Parathyroid adenoma (tissue), 2 donors: ENCODE data around the gene HELZ2.

ENCODE experiments used
- H2AFZ ChIP-seq: fragments of 300-600 bp; sonication (generic); one replicate; pipeline ENCODE4 v1.7.0; 2017; ENCODE audit warnings: antibody characterized with exemption, mild to moderate bottlenecking
- H3K27ac ChIP-seq: fragments of 300-600 bp; sonication (generic); one replicate; pipeline ENCODE4 v1.7.0; 2017
- H3K27me3 ChIP-seq: fragments of 300-600 bp; sonication (generic); one replicate; pipeline ENCODE4 v1.7.0; 2017; ENCODE audit warnings: low read length; ENCODE audit not compliant: control insufficient read depth, insufficient read depth
- H3K36me3 ChIP-seq: fragments of 300-600 bp; sonication (generic); one replicate; pipeline ENCODE4 v1.7.0; 2017; ENCODE audit warnings: low read length; ENCODE audit not compliant: control insufficient read depth, insufficient read depth
- H3K4me1 ChIP-seq: fragments of 300-600 bp; sonication (generic); one replicate; pipeline ENCODE4 v1.7.0; 2017; ENCODE audit warnings: control low read depth
- H3K4me2 ChIP-seq: fragments of 300-600 bp; sonication (generic); one replicate; pipeline ENCODE4 v1.7.0; 2017; ENCODE audit warnings: low read length
- H3K4me3 ChIP-seq: fragments of 300-600 bp; sonication (generic); one replicate; pipeline ENCODE4 v1.7.0; 2017; ENCODE audit warnings: low read depth, low read length
- H3K79me2 ChIP-seq: fragments of 300-600 bp; sonication (generic); one replicate; pipeline ENCODE4 v1.7.0; 2017; ENCODE audit warnings: control low read depth
- H3K9ac ChIP-seq: fragments of 300-600 bp; sonication (generic); one replicate; pipeline ENCODE4 v1.7.0; 2017; ENCODE audit warnings: mild to moderate bottlenecking
- H3K9me3 ChIP-seq: fragments of 300-600 bp; sonication (generic); one replicate; pipeline ENCODE4 v1.7.0; 2017; ENCODE audit warnings: low read length; ENCODE audit not compliant: control insufficient read depth
- TF ChIP-seq, protein P1 (sequence below): fragments of 300-600 bp; sonication (generic); IDR thresholded peaks from one replicate; pipeline ENCODE4 v1.7.0; 2017; ENCODE audit warnings: antibody characterized with exemption, mild to moderate bottlenecking
- donor health status: primary hyperparathyroidism.

The HELZ2 gene

GRCh38 chr20:63529861-63530787, 43.9 kb downstream of the HELZ2 start:
- Histone ChIP-seq H2AFZ (no peak overlapping the region), H3K27ac (no peak overlapping the region), H3K9me3 (no peaks in the 10 kb centered on the region), H3K79me2 (no peaks in the 10 kb centered on the region), H3K9ac (no peak overlapping the region), H3K4me3 (no peak overlapping the region), H3K27me3 (no peaks in the 10 kb centered on the region), H3K36me3 (no peaks in the 10 kb centered on the region), H3K4me1 (no peaks in the 10 kb centered on the region), H3K4me2 (no peak overlapping the region)
- TF ChIP-seq, protein P1, sequence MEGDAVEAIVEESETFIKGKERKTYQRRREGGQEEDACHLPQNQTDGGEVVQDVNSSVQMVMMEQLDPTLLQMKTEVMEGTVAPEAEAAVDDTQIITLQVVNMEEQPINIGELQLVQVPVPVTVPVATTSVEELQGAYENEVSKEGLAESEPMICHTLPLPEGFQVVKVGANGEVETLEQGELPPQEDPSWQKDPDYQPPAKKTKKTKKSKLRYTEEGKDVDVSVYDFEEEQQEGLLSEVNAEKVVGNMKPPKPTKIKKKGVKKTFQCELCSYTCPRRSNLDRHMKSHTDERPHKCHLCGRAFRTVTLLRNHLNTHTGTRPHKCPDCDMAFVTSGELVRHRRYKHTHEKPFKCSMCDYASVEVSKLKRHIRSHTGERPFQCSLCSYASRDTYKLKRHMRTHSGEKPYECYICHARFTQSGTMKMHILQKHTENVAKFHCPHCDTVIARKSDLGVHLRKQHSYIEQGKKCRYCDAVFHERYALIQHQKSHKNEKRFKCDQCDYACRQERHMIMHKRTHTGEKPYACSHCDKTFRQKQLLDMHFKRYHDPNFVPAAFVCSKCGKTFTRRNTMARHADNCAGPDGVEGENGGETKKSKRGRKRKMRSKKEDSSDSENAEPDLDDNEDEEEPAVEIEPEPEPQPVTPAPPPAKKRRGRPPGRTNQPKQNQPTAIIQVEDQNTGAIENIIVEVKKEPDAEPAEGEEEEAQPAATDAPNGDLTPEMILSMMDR, result no peak

- no peak overlapping the region for H2AFZ ChIP-seq
- no peaks in the 10 kb centered on the region for H3K36me3 ChIP-seq
- H3K4me3 ChIP-seq, result no peak overlapping the region
- H3K27ac ChIP-seq, result no peak overlapping the region
- H3K79me2 ChIP-seq, result no peaks in the 10 kb centered on the region
- TF ChIP-seq, protein P1, result no peak
- no peak overlapping the region for H3K4me2 ChIP-seq
- no peaks in the 10 kb centered on the region for H3K27me3 ChIP-seq
- no peaks in the 10 kb centered on the region for H3K9me3 ChIP-seq
- H3K9ac ChIP-seq, result no peak overlapping the region
- no peaks in the 10 kb centered on the region for H3K4me1 ChIP-seq
Observed at GRCh38 chr20:63529180-63529860, 44.7 kb downstream of the HELZ2 start.

DNA sequence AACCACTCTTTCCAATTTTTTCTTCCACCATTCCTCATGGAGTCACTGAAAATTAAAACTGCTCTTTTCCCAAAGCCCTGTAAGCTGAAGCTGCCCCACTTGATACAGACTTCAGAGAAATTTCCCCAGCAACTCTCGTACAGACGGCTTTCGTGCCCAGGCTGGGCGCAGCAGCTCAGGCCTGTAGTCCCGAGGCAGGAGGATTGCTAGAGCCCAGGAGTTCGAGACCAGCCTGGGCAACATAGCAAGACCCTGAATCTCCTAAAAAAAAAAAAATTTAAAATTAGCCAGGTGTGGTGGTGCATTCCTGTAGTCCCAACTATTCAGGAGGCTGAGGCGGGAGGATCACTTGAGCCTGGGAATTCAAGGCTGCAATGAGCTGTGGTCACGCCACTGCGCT, 46.9 kb downstream of the HELZ2 start:
- Histone ChIP-seq H3K4me3 (no peak overlapping the region), H3K9ac (no peak overlapping the region), H3K4me1 (peaks cover 2% of the 10 kb centered on the region), H3K4me2 (no peak overlapping the region), H3K9me3 (no peaks in the 10 kb centered on the region), H3K36me3 (no peaks in the 10 kb centered on the region), H3K27ac (no peak overlapping the region), H3K79me2 (no peaks in the 10 kb centered on the region), H2AFZ (no peak overlapping the region), H3K27me3 (no peaks in the 10 kb centered on the region)
- TF ChIP-seq, protein P1, result no peak

DNA sequence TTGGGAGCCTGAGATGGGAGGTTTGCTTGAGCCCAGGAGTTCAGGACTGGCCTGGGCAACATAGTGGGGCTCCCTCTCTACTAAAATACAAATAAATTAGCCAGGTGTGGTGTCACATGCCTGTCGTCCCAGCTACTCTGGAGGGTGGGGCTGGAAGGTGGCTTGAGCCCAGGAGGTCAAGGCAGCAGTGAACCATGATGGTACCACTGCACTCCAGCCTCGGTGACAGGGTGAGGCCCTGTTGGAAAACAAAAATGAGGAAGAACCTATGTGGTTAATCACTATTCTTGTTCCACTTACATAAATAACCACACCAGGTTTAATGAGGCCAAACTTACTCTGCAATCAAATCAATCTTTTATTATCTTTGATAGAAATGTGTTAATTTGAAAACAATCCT, 48.1 kb downstream of the HELZ2 start:
- no peaks in the 10 kb centered on the region for H3K36me3 ChIP-seq
- H3K4me3 ChIP-seq, result no peak overlapping the region
- no peaks in the 10 kb centered on the region for H3K27me3 ChIP-seq
- H3K79me2 ChIP-seq, result no peaks in the 10 kb centered on the region
- H3K4me1 ChIP-seq, result peaks cover 8% of the 10 kb centered on the region
- TF ChIP-seq, protein P1, result no peak
- H3K9me3 ChIP-seq, result no peaks in the 10 kb centered on the region
- no peak overlapping the region for H3K4me2 ChIP-seq
- no peak overlapping the region for H2AFZ ChIP-seq
- H3K9ac ChIP-seq, result no peak overlapping the region
- no peak overlapping the region for H3K27ac ChIP-seq
